ENCODE results near the gene FAM227B.
"Not testable (repeated sequence)": the region's sequence is repeated elsewhere in the genome, so short reads cannot be mapped to it uniquely, and the experiment has no call there.

FAM227B gene, protein sequence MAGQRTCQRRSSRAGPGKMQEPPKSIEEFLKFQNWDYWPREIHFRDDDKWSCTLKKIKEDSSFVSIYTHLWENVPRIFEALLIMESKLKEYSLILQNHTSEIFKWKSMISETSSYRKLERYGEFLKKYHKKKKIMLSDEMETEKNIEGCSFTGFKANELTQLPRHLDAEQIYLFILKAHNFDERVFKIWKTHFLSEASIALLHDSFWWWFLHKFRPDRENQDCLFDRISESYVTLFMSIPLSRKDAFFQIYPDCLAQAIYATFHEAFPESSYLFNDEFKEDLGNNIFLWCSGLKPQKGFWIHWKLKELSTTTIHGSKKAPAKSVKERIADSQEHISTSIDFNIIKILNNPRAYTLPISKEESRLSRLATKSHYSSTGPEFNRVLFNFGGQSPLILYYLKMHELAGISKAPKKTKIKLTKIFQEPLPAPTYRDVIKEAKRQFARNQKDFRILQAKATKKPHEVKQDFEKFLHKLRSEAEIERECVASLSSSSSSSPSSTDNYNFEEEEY

DNA sequence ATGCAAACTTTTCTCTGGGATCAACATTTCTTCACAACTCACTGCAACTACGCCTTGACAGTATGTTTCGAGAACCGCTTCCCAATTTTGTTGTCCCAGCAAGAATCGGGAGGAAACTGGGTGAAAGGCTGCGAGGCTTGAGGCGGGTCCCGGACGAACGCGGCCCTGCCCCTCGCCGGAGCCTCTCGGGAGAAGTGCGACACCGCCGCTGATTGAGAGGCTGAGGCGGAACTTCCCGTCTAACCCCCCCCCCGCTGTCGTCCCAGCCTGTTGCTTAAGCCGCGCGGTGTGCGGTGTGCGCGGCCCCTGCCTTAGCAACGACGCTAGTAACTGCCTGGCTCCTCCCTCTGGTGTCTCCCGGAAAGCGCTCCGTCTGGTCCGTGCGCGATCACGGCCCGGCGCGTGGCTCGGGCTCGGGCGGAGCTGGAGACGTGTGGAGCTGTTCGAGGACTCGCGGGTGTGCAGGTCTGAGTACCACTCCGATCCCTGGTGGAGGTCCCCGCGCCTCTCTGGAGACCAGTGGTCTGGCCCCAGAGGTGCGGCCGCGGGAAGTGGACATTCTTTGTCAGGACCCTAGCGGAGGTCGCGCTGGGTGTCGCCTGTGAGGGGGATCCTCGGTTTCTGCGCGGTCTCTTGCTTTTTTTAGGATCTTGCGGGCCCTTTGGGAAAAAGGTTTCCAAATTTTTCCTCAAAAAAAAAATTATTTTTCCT, at the start of gene FAM227B, which contains the start of gene DTWD1:
FAM227B (minus strand) TSS at position 161 of the 711 bp plus-strand sequence. CDS start 5,647 bp downstream, outside the sequence.
DTWD1 (plus strand) TSS at position 391 of the 711 bp plus-strand sequence. CDS start 4,120 bp downstream, outside the sequence.
- no peak for FAIRE-seq

GRCh38 chr15:49669288-49669687, 48.7 kb upstream of the FAM227B start:
- FAIRE-seq: no peak

- FAIRE-seq: not testable (repeated sequence)
Measured at GRCh38 chr15:49666486-49666885, 45.9 kb upstream of the FAM227B start.

GRCh38 chr15:49664716-49665115, 44.1 kb upstream of the FAM227B start:
- no peak for FAIRE-seq

DNA sequence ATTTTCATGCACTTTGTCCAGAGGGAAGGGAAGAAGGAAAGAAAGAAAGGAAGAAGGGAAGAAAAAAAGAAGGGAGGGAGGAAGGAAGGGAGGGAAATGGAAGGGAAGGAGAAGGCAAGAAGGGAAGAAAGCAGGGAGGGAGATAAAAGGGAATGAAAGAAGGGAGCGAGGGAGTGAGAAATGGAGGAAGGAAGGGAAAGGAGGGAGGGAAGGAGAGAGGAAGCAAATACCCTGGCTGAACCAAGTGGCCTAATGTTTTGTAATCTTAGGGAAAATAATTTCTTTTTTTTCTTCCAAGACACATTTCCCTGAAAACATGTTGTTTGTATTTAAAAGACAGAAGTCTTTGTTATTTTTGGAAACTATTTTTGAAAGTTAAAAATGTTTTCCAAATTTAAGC, 36.1 kb upstream of the FAM227B start:
- FAIRE-seq: no peak

- FAIRE-seq: no peak
Measured at GRCh38 chr15:49652922-49653321, 32.3 kb upstream of the FAM227B start.

DNA sequence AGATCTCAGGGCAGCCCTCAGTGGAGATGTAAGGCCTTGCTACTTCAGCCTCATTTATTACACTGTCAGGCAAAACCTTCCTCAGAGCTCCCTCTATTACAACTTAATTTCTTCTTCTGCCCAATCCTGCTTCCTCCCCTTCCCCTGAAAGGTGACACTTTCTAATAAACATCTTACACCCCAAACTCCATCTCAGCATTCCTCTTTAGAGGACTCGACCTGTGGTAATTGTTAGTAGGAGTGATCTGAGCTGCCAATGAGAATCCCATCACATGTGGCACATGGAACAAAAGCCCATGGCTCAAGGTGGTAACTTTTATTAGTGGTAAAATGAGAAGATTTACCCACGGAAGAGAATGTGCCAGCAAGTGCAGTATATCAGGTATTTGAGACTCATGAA, 30.1 kb upstream of the FAM227B start:
- no peak for FAIRE-seq

GRCh38 chr15:49649987-49650386, 29.4 kb upstream of the FAM227B start:
- FAIRE-seq: no peak

DNA sequence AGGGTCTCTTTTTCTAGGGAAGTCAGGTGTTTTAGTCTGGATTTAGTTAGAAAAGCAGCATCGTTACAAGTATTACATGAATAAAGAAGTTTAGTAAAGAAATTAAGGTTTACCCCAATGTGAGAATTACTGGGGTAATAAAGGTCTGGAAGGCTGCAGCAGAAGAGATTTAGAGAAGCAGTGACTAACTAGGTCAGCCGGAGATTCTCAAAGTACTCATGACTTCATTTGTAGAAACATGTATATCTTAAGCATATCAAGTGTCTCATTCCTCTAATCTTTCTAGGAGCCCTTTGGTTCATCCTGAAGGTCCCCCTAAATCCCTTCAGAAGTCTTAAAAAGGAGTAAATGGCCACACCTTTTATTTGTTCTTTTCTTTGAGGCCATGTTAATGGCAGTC, 26.3 kb upstream of the FAM227B start:
- no peak for FAIRE-seq

- no peak for FAIRE-seq
Measured at GRCh38 chr15:49645941-49646340, 25.3 kb upstream of the FAM227B start.

GRCh38 chr15:49645277-49645676, 24.7 kb upstream of the FAM227B start:
- FAIRE-seq: no peak

- no peak for FAIRE-seq
Measured at GRCh38 chr15:49644364-49644794, 23.8 kb upstream of the FAM227B start.

DNA sequence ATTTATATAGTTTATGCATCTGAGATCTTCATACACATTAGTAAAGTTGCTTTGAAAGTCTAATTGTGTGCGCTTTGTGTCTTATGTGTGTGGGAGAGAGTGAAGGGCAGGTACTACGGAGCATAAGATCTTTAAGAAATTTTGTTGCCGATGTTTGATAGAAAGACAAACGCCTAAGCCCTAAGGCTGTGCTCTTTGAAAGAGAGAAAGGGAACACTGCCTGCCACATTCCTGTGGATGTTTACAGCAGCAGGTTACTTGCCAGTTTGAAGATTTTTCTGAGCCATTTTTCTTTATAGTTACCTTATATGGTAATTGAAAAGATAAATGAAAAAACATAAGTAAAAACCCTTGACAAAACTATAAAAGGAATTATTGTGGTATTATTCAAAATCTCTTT, 17.2 kb upstream of the FAM227B start:
- FAIRE-seq: no peak

DNA sequence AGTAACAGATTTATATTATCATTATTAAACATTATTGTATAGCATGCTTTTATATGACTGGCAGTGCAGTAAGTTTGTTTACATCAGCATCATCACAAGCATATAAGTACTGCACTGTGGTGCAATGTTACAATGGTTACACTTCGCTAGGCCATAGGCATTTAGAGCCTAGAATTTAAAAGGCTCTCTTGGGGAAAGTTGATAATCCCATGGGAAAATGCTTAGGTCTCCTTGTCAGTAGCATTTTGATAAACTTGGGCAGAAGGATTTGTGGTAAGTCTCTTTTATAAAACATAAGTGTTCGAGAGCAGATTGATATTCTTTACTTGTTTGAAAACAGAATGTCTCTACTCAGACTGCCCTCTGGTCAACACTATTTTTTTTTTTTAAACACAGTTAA, 7.8 kb upstream of the FAM227B start:
- FAIRE-seq: no peak

- no peak for FAIRE-seq
Measured at GRCh38 chr15:49627407-49627877, 6.8 kb upstream of the FAM227B start.

- FAIRE-seq: no peak
Measured at GRCh38 chr15:49625460-49626036, 4.9 kb upstream of the FAM227B start.

DNA sequence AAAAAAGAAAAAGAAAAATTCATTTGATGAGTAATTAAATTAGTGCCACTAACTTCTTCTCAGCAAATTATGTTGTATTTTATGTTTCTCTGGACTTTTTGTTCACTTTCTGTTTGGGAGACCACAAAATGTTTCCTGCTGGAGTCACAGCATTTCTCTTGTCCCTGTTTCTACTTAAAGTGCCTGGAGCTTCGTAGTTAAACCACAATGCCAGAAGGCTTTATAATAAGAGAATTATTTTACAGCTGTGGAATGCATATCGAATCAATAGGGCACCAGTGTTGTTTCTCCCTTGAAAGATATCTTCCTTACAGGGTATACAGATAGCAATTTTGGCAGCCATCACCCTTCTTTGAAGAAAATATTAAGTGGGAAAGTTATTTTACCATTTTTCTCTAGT, 3.4 kb upstream of the FAM227B start:
- no peak for FAIRE-seq

DNA sequence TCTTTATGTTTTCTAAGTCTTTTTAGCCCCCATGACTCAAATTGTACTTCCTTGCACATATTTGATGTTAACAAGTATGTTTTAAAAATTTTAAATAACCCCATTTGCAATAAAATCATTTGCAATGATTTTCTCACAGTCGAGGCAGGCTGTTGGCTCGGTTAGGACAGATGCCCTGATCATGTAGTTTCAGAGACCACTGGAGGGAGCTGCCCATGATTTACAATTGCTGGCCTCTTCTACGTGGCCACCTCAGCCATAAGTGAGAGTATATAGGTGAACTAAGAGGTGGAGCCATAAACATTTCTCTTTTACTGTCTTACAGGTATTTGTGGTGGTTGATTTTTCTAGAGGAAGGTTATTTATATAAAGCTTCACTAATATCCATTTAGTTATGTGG, 1.9 kb upstream of the FAM227B start:
- no peak for FAIRE-seq

GRCh38 chr15:49621887-49622286, 1.3 kb upstream of the FAM227B start:
- FAIRE-seq: no peak

GRCh38 chr15:49621401-49621811, 788 bp upstream of the FAM227B start:
- no peak for FAIRE-seq

DNA sequence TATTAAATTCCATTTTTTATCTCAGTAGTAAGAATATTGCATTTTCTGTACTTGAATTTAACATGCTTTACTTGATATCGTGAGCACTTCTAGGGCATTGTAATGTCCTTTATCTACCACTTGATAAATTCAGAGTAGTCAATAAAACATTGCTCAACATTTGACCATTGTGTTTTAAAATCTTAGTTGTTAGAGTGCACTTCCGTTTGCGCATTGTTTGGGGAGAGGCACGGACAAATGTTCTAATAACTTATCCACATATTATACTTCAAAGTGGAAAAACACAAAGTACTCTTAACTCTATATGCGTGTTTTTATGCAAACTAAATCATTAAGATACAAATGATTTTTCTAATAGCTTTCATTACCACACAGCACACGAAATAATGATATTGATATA, 419 bp downstream of the FAM227B start:
- FAIRE-seq: peak; percentile 14

- FAIRE-seq: no peak
Measured at GRCh38 chr15:49619226-49619625, 1.4 kb downstream of the FAM227B start.

DNA sequence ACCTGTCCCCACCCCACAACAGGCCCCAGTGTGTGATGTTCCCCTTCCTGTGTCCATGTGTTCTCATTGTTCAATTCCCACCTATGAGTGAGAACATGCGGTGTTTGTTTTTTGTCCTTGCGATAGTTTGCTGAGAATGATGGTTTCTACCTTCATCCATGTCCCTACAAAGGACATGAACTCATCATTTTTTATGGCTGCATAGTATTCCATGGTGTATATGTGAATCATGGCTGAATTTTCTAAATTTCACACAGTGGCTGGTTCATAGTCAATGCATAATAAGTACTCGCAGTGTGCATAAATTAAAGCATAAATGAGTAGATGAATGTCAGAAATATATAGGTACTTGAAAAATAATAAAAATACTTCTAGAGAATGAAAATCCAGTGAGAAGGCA, 8.4 kb downstream of the FAM227B start:
- not testable (repeated sequence) for FAIRE-seq
